Parathyroid adenoma (tissue), 2 donors: ENCODE data around the gene CPSF7.

ENCODE experiments used
- H2AFZ ChIP-seq: fragments of 300-600 bp; sonication (generic); one replicate; pipeline ENCODE4 v1.7.0; 2017; ENCODE audit warnings: antibody characterized with exemption, mild to moderate bottlenecking
- H3K27ac ChIP-seq: fragments of 300-600 bp; sonication (generic); one replicate; pipeline ENCODE4 v1.7.0; 2017
- H3K27me3 ChIP-seq: fragments of 300-600 bp; sonication (generic); one replicate; pipeline ENCODE4 v1.7.0; 2017; ENCODE audit warnings: low read length; ENCODE audit not compliant: control insufficient read depth, insufficient read depth
- H3K36me3 ChIP-seq: fragments of 300-600 bp; sonication (generic); one replicate; pipeline ENCODE4 v1.7.0; 2017; ENCODE audit warnings: low read length; ENCODE audit not compliant: control insufficient read depth, insufficient read depth
- H3K4me1 ChIP-seq: fragments of 300-600 bp; sonication (generic); one replicate; pipeline ENCODE4 v1.7.0; 2017; ENCODE audit warnings: control low read depth
- H3K4me2 ChIP-seq: fragments of 300-600 bp; sonication (generic); one replicate; pipeline ENCODE4 v1.7.0; 2017; ENCODE audit warnings: low read length
- H3K4me3 ChIP-seq: fragments of 300-600 bp; sonication (generic); one replicate; pipeline ENCODE4 v1.7.0; 2017; ENCODE audit warnings: low read depth, low read length
- H3K79me2 ChIP-seq: fragments of 300-600 bp; sonication (generic); one replicate; pipeline ENCODE4 v1.7.0; 2017; ENCODE audit warnings: control low read depth
- H3K9ac ChIP-seq: fragments of 300-600 bp; sonication (generic); one replicate; pipeline ENCODE4 v1.7.0; 2017; ENCODE audit warnings: mild to moderate bottlenecking
- H3K9me3 ChIP-seq: fragments of 300-600 bp; sonication (generic); one replicate; pipeline ENCODE4 v1.7.0; 2017; ENCODE audit warnings: low read length; ENCODE audit not compliant: control insufficient read depth
- TF ChIP-seq, protein P1 (sequence below): fragments of 300-600 bp; sonication (generic); IDR thresholded peaks from one replicate; pipeline ENCODE4 v1.7.0; 2017; ENCODE audit warnings: antibody characterized with exemption, mild to moderate bottlenecking
- donor health status: primary hyperparathyroidism.

CPSF7 gene

DNA sequence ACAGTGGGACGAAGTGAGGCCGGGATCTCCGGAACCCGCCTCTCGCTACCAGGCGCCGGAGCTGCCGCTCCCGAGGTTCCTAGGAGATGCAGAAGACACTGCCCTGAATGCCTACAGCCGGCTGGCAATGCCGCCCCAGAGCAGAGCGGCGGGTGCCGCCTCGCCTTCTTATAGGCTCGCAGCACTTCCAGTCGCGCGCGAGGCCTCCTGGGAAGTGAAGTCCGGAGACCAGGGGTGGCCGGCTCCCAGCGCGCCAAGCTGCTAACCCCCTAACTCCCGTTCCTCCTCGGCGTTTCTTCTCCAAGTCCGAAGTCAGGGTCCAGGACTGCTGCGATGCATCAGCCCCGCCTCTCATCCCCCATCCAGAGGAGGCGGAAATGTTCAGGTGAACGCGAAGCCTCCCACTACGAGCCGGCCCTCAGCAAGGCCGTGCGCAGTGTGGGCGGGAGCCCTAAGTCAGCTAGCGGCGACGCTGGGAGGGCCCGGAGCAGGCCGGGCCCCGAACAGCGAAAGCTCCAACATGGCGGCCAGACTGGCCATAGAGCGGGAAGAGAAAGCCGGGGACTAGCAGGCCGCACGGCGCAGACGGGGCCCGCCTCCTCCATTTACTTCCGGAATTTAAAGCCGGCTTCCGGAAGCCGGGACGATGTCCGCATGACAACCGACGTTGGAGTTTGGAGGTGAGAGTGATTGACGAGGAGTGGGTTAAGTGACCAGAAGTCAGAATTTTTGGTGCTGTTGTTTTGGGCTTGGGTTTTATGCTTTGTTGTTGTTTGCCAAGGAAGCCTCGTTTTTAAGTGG, 67.8 kb downstream of the CPSF7 start, which contains the start of the genes CYB561A3 and TMEM138:
TSS of gene CYB561A3 (minus strand) at position 142 of the 801 bp plus-strand sequence. CDS start 5,169 bp downstream, outside the sequence.
TSS of gene TMEM138 (plus strand) at position 634 of the 801 bp plus-strand sequence. CDS start 2,017 bp downstream, outside the sequence.
- H3K27me3 ChIP-seq = no peaks in the 10 kb centered on the region
- peak within 1 kb of the TSS; percentile 99 for H3K27ac ChIP-seq
- peak within 1 kb of the TSS; percentile 97 for H3K4me2 ChIP-seq
- no peaks in the 10 kb centered on the region for H3K79me2 ChIP-seq
- H3K36me3 ChIP-seq = no peaks in the 10 kb centered on the region
- peak within 1 kb of the TSS; percentile 91 for H2AFZ ChIP-seq
- H3K9ac ChIP-seq = peak within 1 kb of the TSS; percentile 95
- TF ChIP-seq, protein P1, sequence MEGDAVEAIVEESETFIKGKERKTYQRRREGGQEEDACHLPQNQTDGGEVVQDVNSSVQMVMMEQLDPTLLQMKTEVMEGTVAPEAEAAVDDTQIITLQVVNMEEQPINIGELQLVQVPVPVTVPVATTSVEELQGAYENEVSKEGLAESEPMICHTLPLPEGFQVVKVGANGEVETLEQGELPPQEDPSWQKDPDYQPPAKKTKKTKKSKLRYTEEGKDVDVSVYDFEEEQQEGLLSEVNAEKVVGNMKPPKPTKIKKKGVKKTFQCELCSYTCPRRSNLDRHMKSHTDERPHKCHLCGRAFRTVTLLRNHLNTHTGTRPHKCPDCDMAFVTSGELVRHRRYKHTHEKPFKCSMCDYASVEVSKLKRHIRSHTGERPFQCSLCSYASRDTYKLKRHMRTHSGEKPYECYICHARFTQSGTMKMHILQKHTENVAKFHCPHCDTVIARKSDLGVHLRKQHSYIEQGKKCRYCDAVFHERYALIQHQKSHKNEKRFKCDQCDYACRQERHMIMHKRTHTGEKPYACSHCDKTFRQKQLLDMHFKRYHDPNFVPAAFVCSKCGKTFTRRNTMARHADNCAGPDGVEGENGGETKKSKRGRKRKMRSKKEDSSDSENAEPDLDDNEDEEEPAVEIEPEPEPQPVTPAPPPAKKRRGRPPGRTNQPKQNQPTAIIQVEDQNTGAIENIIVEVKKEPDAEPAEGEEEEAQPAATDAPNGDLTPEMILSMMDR = no peak
- peak within 1 kb of the TSS; percentile 90 for H3K4me3 ChIP-seq
- H3K9me3 ChIP-seq = no peaks in the 10 kb centered on the region
- no peaks in the 10 kb centered on the region for H3K4me1 ChIP-seq

DNA sequence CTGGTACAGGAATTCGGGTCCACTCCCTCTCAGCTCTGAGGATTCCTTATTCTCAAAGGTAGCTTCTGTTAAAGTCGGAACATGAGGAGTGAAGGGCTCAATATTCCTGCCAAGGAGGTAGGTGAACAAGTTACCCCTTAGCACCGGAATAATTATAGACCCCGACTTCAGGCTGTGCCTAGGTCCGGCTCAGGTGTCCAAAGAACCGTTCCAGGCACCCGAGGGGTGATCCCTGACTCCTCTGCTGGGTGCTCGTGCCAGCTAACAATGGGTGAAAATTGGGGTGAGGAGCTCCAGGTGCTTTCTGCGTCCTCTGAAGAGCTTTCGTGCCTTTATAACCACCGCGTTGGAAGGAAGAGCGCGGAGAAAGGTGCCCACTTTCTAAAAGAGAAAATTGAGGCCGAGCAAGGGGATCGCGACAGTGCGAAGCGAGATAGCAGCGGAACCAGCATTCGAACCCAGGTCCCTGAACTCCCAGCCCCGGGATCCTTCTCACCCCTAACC, 68.5 kb downstream of the CPSF7 start:
- H3K4me3 ChIP-seq = peak overlapping the region; percentile 90
- H2AFZ ChIP-seq = peak overlapping the region; percentile 91
- H3K27ac ChIP-seq = peak overlapping the region; percentile 99
- no peaks in the 10 kb centered on the region for H3K9me3 ChIP-seq
- H3K4me1 ChIP-seq = no peaks in the 10 kb centered on the region
- TF ChIP-seq, protein P1 = no peak
- H3K9ac ChIP-seq = no peak overlapping the region
- H3K27me3 ChIP-seq = no peaks in the 10 kb centered on the region
- peak overlapping the region; percentile 97 for H3K4me2 ChIP-seq
- H3K36me3 ChIP-seq = no peaks in the 10 kb centered on the region
- H3K79me2 ChIP-seq = no peaks in the 10 kb centered on the region

GRCh38 chr11:61359516-61359915, 70.3 kb downstream of the CPSF7 start:
- TF ChIP-seq, protein P1 = no peak
- Histone ChIP-seq H3K36me3 (no peaks in the 10 kb centered on the region), H3K9ac (no peak overlapping the region), H3K4me3 (no peak overlapping the region), H2AFZ (no peak overlapping the region), H3K27ac (no peak overlapping the region), H3K4me1 (no peaks in the 10 kb centered on the region), H3K79me2 (no peaks in the 10 kb centered on the region), H3K4me2 (peak overlapping the region; percentile 4), H3K9me3 (no peaks in the 10 kb centered on the region), H3K27me3 (no peaks in the 10 kb centered on the region)

GRCh38 chr11:61358566-61358965, 71.2 kb downstream of the CPSF7 start:
- no peaks in the 10 kb centered on the region for H3K4me1 ChIP-seq
- no peaks in the 10 kb centered on the region for H3K9me3 ChIP-seq
- H3K27me3 ChIP-seq = no peaks in the 10 kb centered on the region
- no peaks in the 10 kb centered on the region for H3K79me2 ChIP-seq
- TF ChIP-seq, protein P1 = no peak
- H3K36me3 ChIP-seq = no peaks in the 10 kb centered on the region
- H3K9ac ChIP-seq = no peak overlapping the region
- no peak overlapping the region for H3K4me2 ChIP-seq
- no peak overlapping the region for H3K27ac ChIP-seq
- no peak overlapping the region for H2AFZ ChIP-seq
- H3K4me3 ChIP-seq = no peak overlapping the region
